ENCODE results near the gene SLC13A5.
"Not testable (repeated sequence)": the region's sequence is repeated elsewhere in the genome, so short reads cannot be mapped to it uniquely, and the experiment has no call there.

The SLC13A5 gene

DNA sequence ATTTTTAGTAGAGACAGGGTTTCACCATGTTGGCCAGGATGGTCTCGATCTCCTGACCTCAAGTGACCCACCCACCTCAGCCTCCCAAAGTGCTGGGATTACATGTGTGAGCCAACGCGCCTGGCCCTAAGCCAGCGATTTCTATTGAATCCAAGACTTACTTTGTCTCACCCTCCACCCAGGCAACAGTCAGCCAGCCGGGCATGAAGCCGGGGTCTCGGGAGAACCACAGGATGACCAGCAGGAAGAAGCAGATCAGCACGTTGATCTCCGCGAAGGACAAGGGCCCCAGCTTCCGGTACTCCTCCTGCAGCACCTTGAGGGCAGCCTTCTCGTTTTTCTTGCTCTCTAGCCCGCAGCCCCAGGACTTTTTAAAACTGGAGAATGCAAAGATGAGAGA, 17.6 kb downstream of the SLC13A5 start:
- H3K4me3 ChIP-seq (ENCODE audit: low read depth in 1 of 2, low read length in 2 of 2) = no peak overlapping the region
- no peak overlapping the region for H3K27ac ChIP-seq (ENCODE audit: low read depth, low read length)
- peaks cover 0 to 3% of the 10 kb centered on the region in 2 donors for H3K27me3 ChIP-seq (ENCODE audit: control insufficient read depth in 1 of 2, insufficient read depth in 2 of 2, low read length in 2 of 2)

DNA sequence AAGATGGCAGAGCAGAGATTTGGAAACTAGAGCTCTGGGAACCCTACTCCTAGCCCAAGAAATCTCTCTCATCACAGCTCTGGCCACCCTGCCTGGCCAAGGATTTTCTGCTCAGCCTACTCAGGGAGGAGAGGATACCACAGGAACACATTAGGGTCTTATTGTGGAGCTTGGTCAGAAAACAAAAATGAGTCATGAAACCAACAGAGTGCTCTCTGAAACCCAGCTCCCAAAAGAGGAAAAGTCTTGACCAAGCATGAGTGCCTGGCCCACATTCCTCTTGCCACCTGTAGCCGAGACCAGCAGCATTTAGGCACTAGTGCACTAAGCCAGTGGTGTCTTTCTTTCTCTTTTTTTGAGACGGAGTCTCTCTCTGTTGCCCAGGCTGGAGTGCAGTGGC, 18.1 kb downstream of the SLC13A5 start:
- Histone ChIP-seq H3K9ac (ENCODE audit: low read length) (no peak overlapping the region), H3K9me3 (ENCODE audit: low read length) (no peaks in the 10 kb centered on the region), H3K4me1 (ENCODE audit: insufficient read depth, low read length) (no peaks in the 10 kb centered on the region), H3K27ac (ENCODE audit: low read depth, low read length) (no peak overlapping the region), H3K4me3 (ENCODE audit: low read depth in 1 of 2, low read length in 2 of 2) (no peak overlapping the region), H3K27me3 (ENCODE audit: control insufficient read depth in 1 of 2, insufficient read depth in 2 of 2, low read length in 2 of 2) (peaks cover 0 to 3% of the 10 kb centered on the region in 2 donors), H3K36me3 (ENCODE audit: insufficient read depth, low read length) (no peaks in the 10 kb centered on the region)

More for the DNA sequence above, 17.6 kb downstream of the SLC13A5 start:
- H3K4me1 ChIP-seq (ENCODE audit: insufficient read depth, low read length) = no peaks in the 10 kb centered on the region
- no peaks in the 10 kb centered on the region for H3K36me3 ChIP-seq (ENCODE audit: insufficient read depth, low read length)
- no peaks in the 10 kb centered on the region for H3K9me3 ChIP-seq (ENCODE audit: low read length)
- no peak overlapping the region for H3K9ac ChIP-seq (ENCODE audit: low read length)

DNA sequence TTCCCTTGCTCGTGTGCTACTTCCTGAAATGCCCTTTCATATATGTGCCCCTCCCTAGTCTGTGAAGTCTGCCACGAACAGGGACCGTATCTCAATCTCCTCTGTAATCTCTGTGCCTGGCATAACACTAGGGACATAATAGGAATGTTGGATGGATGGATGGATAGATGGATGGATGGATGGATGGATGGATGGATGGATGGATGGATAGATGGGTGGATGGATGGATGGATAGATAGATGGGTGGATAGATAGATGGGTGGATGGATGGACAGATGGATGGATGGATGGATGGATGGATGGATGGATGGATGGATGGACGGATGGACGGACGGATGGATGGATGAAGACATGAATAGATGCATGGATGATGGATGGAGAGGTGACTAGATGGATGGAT, 21.2 kb downstream of the SLC13A5 start:
- H3K4me1 ChIP-seq (ENCODE audit: insufficient read depth, low read length); H3K36me3 ChIP-seq (ENCODE audit: insufficient read depth, low read length); H3K9ac ChIP-seq (ENCODE audit: low read length); H3K27ac ChIP-seq (ENCODE audit: low read depth, low read length); H3K4me3 ChIP-seq (ENCODE audit: low read depth in 1 of 2, low read length in 2 of 2); H3K9me3 ChIP-seq (ENCODE audit: low read length); H3K27me3 ChIP-seq (ENCODE audit: control insufficient read depth in 1 of 2, insufficient read depth in 2 of 2, low read length in 2 of 2): not testable (repeated sequence)

DNA sequence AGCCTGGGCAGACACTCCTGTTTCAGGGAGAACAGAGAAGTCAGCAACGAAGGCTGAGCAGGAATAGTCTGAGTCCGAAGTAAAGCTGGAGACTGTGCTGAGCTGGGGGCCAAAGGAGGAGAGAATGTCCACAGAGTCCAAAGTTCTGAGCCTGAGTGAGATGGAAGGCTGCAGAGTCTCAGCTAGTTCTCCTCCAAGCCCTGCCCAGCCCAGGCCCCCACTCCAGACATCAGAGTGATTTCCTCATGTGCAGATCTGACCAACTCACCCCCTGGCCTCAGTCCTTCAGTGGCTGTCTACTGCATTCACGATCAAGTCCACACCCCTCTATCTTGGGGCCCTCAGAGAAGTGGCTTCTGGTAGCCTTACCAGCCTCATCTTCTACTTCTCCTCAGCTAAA, 21.6 kb downstream of the SLC13A5 start:
- Histone ChIP-seq H3K9ac (ENCODE audit: low read length) (no peak overlapping the region), H3K9me3 (ENCODE audit: low read length) (no peaks in the 10 kb centered on the region), H3K27me3 (ENCODE audit: control insufficient read depth in 1 of 2, insufficient read depth in 2 of 2, low read length in 2 of 2) (peaks cover 0 to 1% of the 10 kb centered on the region in 2 donors), H3K27ac (ENCODE audit: low read depth, low read length) (no peak overlapping the region), H3K36me3 (ENCODE audit: insufficient read depth, low read length) (no peaks in the 10 kb centered on the region), H3K4me1 (ENCODE audit: insufficient read depth, low read length) (no peaks in the 10 kb centered on the region), H3K4me3 (ENCODE audit: low read depth in 1 of 2, low read length in 2 of 2) (no peak overlapping the region)

DNA sequence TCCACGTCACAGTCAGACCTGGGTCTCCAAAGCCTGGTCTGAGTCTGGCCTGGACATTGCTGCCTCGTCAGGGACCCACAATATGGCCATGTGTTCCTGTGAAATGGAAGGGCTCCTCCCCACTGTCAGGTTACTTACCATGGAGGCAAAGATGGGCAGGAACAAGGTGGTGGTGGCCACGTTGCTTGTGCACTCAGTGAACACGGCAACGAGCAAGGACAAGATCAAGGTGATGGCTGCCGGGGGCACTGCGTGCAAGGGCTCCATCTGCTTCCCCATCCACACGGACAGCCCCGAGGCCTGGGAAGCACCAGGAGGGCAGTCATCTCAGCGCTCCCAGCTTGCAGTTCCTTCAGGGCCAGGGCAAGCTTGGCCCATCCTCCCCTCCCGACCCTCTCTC, 22.5 kb downstream of the SLC13A5 start:
- no peaks in the 10 kb centered on the region for H3K4me1 ChIP-seq (ENCODE audit: insufficient read depth, low read length)
- no peaks in the 10 kb centered on the region for H3K27me3 ChIP-seq (ENCODE audit: control insufficient read depth in 1 of 2, insufficient read depth in 2 of 2, low read length in 2 of 2)
- H3K9me3 ChIP-seq (ENCODE audit: low read length) = no peaks in the 10 kb centered on the region
- no peak overlapping the region for H3K9ac ChIP-seq (ENCODE audit: low read length)
- no peak overlapping the region for H3K27ac ChIP-seq (ENCODE audit: low read depth, low read length)
- H3K4me3 ChIP-seq (ENCODE audit: low read depth in 1 of 2, low read length in 2 of 2) = no peak overlapping the region
- no peaks in the 10 kb centered on the region for H3K36me3 ChIP-seq (ENCODE audit: insufficient read depth, low read length)

DNA sequence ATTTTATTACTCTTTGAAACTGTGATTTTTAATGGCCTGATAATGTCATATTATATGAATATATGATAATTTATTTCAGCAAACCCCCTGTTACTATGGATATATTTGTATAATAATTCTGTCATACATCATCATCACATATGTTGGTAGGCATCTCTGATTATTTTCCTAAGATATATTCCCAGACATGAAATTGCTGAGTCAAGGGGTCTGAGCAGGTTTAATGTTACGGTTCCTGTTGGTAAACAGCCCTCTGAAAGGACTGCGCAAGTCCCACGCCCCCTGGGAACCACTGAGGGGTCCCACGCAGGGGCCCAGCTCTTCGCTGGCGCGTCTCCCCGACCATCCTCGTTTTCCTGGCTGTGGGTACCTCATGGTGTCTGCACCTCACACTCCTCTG, 24.2 kb downstream of the SLC13A5 start:
- no peaks in the 10 kb centered on the region for H3K27me3 ChIP-seq (ENCODE audit: control insufficient read depth in 1 of 2, insufficient read depth in 2 of 2, low read length in 2 of 2)

DNA sequence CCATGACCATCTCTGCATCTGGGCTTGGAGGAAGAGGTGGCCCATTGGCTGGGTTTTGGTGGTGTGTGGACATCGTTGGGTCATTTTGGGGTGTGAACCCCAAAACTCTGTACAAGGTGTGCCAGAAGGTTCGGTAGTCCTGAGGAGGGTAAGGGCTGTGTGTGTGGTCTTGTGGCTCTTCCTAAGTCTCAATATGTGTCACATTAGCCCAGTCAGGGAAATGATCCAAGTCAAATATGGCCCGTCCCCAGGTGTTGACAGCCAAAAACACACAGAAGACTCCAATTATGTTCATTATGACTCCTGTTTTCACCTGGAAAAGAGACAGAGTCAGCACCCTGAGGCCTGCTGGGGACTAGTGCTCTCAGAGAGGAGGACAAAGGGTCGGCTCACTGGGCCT, 27.1 kb downstream of the SLC13A5 start:
- no peaks in the 10 kb centered on the region for H3K4me1 ChIP-seq (ENCODE audit: insufficient read depth, low read length)
- H3K9me3 ChIP-seq (ENCODE audit: low read length) = no peaks in the 10 kb centered on the region
- no peak overlapping the region for H3K9ac ChIP-seq (ENCODE audit: low read length)
- no peaks in the 10 kb centered on the region for H3K36me3 ChIP-seq (ENCODE audit: insufficient read depth, low read length)
- H3K4me3 ChIP-seq (ENCODE audit: low read depth in 1 of 2, low read length in 2 of 2) = no peak overlapping the region
- H3K27ac ChIP-seq (ENCODE audit: low read depth, low read length) = no peak overlapping the region
- no peaks in the 10 kb centered on the region for H3K27me3 ChIP-seq (ENCODE audit: control insufficient read depth in 1 of 2, insufficient read depth in 2 of 2, low read length in 2 of 2)

More for the DNA sequence above, 24.2 kb downstream of the SLC13A5 start:
- Histone ChIP-seq H3K4me3 (ENCODE audit: low read depth in 1 of 2, low read length in 2 of 2) (no peak overlapping the region), H3K4me1 (ENCODE audit: insufficient read depth, low read length) (no peaks in the 10 kb centered on the region), H3K9ac (ENCODE audit: low read length) (no peak overlapping the region), H3K36me3 (ENCODE audit: insufficient read depth, low read length) (no peaks in the 10 kb centered on the region), H3K27ac (ENCODE audit: low read depth, low read length) (no peak overlapping the region), H3K9me3 (ENCODE audit: low read length) (no peaks in the 10 kb centered on the region)

DNA sequence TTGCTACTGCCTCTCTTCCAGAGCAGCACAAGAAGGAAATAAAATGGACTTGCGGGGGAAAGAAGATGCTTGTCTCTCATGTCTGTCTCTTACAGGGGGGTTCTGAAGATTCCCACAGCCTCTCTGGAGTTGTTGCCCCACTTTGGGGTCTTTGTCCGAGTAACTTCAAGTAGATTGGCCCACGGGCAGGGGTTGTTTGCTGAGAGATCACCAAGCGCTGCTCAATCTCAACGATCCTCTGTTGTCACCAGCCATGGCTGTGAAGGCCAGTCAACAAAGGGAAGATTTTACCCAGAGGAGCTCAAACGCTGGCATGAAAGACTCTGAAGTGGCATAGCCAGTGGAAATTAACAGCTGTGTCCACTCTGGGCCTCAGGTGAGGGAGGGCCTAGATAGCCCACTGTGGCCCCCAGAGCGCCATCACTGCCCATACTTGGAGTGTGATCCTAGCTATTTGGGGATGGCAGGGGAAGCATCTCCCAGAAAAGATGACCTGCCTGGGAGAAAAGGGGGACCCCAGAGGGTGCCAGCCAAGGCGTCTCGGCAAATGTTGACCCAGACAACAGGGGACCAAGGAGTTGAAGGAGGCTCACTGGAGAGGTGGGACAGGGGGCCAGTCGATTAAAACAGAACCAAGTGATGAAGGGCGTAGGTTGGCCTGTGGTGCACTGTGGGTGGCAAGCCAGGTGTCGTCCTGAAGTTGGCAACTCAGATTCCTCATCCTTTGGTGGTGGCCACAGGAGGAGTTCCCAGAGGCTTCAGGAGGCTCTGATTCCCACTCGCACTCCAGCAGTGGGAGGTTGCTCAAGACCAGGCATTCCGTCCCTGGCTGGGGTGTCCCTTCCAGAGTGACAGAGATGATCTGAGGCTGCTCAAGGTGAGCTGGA, 28.0 kb downstream of the SLC13A5 start:
- H3K27me3 ChIP-seq (ENCODE audit: control insufficient read depth in 1 of 2, insufficient read depth in 2 of 2, low read length in 2 of 2) = no peaks in the 10 kb centered on the region
- no peaks in the 10 kb centered on the region for H3K4me1 ChIP-seq (ENCODE audit: insufficient read depth, low read length)
- no peak overlapping the region for H3K9ac ChIP-seq (ENCODE audit: low read length)
- H3K9me3 ChIP-seq (ENCODE audit: low read length) = no peaks in the 10 kb centered on the region
- H3K27ac ChIP-seq (ENCODE audit: low read depth, low read length) = no peak overlapping the region
- H3K4me3 ChIP-seq (ENCODE audit: low read depth in 1 of 2, low read length in 2 of 2) = no peak overlapping the region
- no peaks in the 10 kb centered on the region for H3K36me3 ChIP-seq (ENCODE audit: insufficient read depth, low read length)

DNA sequence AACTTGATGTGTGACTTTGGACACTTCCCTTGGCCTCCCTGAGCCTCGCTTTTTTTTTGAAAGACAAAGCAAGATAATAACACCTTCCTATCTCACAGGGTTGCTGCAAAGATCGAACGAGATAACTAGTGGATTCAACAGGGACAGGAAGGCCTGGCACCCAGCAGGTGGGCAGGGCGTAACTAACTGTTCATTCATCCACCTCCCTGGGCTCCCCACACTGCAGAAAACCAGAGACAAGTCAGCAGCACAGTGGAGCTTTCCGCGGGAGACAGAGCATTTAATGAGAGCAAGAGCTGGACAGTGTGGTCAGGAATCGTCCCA, 28.7 kb downstream of the SLC13A5 start:
- Histone ChIP-seq H3K36me3 (ENCODE audit: insufficient read depth, low read length) (no peaks in the 10 kb centered on the region), H3K27me3 (ENCODE audit: control insufficient read depth in 1 of 2, insufficient read depth in 2 of 2, low read length in 2 of 2) (no peaks in the 10 kb centered on the region), H3K27ac (ENCODE audit: low read depth, low read length) (no peak overlapping the region), H3K9me3 (ENCODE audit: low read length) (no peaks in the 10 kb centered on the region), H3K4me3 (ENCODE audit: low read depth in 1 of 2, low read length in 2 of 2) (no peak overlapping the region), H3K4me1 (ENCODE audit: insufficient read depth, low read length) (no peaks in the 10 kb centered on the region), H3K9ac (ENCODE audit: low read length) (no peak overlapping the region)

DNA sequence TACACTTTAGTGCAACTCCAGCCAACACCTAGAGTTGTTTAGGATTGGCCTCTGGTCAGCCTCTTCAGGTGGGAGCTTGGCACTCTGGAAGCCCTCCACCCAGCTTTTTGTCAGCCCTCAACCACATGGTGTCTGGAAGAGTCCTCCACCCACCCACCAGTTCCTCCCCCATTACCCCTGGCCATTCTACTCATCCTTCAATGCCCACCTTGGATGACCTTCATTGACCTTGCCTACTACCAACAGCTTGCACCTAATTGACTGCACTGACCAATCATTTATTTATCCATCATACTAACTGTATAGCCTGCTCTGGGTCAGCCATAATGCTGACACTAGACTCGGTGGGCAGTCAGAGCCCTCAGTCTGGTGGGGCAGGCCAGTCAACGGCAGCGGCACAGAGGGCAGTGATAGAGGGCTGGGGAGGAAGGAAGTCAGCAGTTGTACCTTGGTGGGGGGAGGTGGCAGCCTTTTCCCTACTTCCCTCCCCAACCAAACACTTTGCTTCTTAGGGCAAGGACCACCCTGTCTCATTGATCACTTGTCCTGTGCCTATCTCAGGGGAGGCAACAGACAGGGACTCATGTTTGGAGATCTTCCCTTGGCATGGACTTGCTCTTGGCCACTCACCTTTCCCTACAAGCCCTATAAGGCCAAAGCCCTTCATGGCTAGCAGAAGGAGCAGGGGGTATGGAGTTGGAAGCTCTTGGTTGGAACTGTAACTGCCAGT, 29.3 kb downstream of the SLC13A5 start:
- H3K36me3 ChIP-seq (ENCODE audit: insufficient read depth, low read length) = no peaks in the 10 kb centered on the region
- no peaks in the 10 kb centered on the region for H3K9me3 ChIP-seq (ENCODE audit: low read length)
- no peak overlapping the region for H3K4me3 ChIP-seq (ENCODE audit: low read depth in 1 of 2, low read length in 2 of 2)
- H3K9ac ChIP-seq (ENCODE audit: low read length) = no peak overlapping the region
- no peaks in the 10 kb centered on the region for H3K4me1 ChIP-seq (ENCODE audit: insufficient read depth, low read length)
- H3K27me3 ChIP-seq (ENCODE audit: control insufficient read depth in 1 of 2, insufficient read depth in 2 of 2, low read length in 2 of 2) = no peaks in the 10 kb centered on the region
- H3K27ac ChIP-seq (ENCODE audit: low read depth, low read length) = no peak overlapping the region

DNA sequence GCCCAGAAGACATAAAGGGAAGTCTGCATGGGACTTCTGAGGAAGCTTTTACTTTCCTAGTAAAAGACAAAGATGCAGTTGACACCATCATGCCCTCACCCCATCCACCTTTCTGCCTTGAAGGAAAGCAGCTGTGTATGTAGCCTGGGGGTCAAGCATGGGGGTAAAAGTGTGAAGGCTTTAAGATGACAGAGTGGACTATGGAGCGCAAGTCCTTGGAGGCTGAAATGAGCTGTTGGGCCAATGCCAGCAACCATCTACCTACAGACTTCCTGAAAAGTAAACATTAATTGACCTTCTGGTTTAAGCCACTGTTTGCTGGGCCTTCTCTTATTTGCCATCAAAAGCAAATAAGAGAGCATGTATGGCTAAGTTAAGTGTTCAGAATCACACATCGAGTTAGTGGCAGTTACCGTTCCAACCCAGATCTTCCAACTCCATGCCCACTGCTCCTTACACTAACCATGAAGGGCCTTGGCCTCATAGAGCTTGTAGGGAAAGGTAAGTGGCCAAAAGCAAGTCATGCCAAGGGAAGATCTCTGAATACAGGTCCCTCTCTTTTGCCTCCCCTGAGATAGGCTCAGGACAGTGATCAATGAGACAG, 30.0 kb downstream of the SLC13A5 start:
- Histone ChIP-seq H3K9me3 (ENCODE audit: low read length) (no peaks in the 10 kb centered on the region), H3K27me3 (ENCODE audit: control insufficient read depth in 1 of 2, insufficient read depth in 2 of 2, low read length in 2 of 2) (no peaks in the 10 kb centered on the region), H3K9ac (ENCODE audit: low read length) (no peak overlapping the region), H3K4me3 (ENCODE audit: low read depth in 1 of 2, low read length in 2 of 2) (no peak overlapping the region), H3K27ac (ENCODE audit: low read depth, low read length) (no peak overlapping the region), H3K4me1 (ENCODE audit: insufficient read depth, low read length) (no peaks in the 10 kb centered on the region), H3K36me3 (ENCODE audit: insufficient read depth, low read length) (no peaks in the 10 kb centered on the region)
